Right hindlimb (tissue), 1 donor: ENCODE data around the gene DAB2IP.
A peak's percentile ranks its signal among the peaks of the same experiment; 100 is the strongest.
"Not testable (repeated sequence)": the region's sequence is repeated elsewhere in the genome, so short reads cannot be mapped to it uniquely, and the experiment has no call there.

ENCODE experiments used
- DNase-seq: peaks from one replicate; pipeline ENCODE4 v3.0.0-alpha.2; 2018

Gene DAB2IP

DNA sequence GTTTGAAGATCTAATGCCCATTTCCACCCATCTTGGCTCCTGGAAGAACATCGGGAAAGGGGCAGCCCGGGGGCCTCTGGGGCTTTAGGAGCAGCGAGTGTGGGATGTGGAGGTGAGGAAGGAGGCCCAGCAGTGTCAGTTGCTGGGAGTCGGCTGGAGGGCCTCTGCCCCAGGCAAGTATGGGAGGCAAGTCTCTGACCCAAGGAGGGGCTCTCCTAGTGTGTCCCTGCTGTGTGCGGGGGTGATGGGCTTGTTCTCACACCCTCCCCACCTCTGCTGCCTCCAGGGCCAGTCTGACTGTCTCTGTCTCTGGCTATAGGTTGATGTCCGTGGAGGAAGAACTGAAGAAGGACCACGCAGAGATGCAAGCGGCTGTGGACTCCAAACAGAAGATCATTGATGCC lies 129.7 kb downstream of the DAB2IP start:
- DNase-seq = no peak

DNA sequence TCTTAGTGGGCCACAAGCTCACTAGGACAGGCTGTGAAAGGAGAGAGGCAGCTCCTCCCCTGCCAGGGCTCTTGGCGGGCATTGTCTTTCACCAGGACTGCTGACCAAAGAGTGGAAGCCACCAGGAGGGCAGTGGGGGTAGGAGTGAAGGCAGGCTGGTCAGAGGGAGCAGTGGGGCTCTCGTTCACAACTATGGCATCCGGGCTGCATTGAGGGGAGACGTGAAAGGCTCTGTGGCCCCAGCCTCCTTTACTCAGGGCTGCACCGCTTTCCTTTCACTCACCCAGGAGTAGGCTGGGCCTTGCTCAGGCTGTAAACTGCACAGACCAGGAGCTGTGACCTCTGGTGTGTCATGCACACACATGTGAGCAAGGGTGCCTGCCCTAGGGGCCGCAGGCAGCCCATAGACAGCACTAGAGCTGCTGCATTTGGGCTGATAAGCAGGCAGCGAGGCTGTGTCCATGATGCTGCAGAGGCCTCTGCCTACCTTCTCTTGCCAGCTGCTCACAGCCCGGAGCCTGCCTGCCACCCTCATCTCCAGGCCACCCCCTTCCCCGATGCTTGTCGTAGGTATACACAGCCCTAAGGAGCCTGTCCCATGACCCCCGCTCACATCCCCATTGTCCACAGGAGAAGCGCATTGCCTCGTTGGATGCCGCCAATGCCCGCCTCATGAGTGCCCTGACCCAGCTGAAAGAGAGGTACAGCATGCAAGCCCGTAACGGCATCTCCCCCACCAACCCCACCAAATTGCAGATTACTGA lies 130.4 kb downstream of the DAB2IP start:
- DNase-seq = peak; percentile 13

DNA sequence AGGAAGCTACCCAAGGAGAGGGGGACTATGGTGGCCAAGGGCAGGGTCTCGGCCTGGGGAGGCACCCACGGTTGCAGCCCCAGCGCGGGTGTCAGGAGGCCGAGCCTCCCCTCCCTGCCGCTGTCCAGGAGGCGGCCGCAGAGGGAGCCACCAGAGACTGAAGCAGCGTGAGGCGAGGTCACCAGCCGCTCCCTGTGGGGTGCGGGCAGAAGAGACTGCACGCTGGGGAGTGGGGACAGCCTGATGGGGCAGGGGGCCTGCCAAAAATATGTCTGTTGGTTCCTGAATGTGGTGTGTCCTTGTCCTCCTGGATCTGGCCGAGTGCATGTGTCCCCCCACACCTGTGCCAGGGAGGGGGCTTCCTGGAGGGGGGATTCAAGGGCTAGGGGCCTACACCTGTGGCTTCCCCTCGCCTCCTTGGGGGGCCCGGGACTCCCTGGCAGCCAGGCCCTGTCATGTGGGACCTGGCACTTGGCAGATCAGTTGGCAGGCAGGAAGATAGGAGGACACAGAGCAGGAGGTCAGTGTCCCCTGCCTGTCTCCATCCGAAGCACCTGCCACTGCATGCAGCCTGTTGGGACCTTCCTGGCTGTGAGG lies 131.2 kb downstream of the DAB2IP start:
- DNase-seq = peak; percentile 13

DNA sequence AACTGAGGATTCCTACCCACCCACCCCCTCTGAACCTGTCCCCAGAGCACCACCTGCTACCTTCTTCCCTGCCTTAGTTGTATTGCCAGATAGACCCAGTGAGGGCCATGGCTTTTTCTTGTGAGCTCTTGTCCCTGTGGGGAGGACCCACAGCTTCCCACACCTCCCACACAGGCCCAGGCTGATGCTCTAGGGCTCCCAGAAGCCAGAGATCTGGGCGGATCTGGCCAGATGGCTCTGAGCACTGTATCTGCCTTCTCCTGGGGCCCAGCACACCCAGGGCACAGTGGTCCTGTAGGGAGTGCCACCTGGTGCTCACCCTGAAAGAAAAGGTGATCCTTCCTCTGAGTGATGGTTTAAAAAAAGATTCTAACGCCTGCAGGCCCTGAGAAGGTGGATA lies 131.7 kb downstream of the DAB2IP start:
- no peak for DNase-seq

DNA sequence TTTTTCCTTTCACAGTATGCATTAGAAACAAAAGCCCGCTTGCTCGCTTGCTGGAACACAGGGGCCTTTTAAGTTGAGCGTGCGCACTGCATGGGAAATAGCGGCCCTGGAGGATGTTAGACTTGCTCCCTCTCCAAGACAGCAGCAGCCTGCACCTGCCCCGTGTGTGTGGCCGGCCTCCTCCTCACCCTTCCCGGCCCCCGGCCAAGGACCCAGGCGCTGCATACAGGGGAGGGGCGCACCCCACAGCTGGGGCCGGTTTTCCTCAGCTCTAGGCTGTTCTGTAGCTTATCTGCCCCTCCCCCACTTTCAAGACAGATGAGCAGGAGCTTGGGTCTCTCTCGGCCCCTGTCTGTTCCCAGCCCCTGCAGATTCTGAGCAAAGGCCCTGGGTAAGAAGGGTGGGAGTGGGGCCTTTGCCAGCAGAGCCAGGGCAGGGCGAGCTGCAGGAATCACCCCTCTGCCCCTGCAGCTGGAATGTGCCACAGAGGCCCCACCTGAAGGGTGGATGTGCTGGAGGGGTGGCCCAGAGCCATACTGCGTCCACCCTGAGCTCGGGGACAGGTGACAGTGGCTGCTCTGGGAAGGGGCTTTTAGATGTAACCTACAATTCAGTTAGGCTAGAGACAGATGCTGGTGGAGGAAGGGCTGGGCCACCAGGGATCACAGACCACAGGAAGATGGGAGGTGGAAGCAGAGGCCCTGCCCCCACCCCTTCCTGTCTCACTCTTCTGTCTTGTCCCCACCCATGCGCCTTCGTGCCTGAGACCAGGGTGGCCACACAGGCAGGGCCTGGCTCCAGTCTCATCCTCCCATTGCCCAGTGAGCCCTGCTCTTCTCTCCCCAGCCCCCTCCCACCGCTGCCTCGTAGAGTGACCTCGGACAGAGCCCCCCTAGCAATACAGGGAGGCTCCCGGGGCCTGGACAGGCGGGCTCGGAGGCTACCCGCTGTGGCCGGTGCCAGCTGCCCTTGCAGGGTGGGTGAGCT lies 132.4 kb downstream of the DAB2IP start:
- DNase-seq = peak; percentile 85

DNA sequence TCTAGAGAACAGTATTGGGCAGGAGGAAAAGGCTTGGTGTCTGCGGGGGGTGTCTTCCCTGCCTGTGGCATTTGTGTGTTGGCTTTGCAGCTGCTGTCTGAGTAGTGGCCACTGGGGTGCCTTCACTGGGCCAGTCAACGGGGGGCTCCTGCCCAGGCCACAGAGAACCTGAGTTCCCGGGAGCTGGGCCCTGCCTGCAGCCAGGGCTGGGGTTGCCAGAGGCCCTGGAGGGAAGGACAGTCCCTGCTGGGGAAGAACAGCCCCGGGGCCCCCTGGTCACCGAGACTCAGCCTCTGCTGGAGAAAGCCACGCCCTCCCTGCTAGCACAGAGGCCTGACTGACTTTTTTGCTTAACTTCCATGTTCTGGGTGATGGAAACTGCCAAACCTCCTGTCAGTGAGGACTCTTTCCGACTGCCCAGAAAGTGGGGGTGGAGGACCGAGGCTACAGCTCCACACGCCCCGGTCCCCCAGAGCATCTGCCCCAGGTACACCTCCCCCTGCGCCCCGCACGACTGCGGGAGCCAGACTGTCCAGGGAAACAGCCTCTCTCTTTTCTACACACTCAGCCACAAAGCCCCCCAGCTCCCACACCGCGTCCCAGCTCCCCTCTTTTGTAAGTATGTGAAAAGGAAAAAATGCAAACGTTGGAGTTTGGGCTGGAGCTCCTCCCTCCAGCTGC lies 133.4 kb downstream of the DAB2IP start:
- peak; percentile 44 for DNase-seq

DNA sequence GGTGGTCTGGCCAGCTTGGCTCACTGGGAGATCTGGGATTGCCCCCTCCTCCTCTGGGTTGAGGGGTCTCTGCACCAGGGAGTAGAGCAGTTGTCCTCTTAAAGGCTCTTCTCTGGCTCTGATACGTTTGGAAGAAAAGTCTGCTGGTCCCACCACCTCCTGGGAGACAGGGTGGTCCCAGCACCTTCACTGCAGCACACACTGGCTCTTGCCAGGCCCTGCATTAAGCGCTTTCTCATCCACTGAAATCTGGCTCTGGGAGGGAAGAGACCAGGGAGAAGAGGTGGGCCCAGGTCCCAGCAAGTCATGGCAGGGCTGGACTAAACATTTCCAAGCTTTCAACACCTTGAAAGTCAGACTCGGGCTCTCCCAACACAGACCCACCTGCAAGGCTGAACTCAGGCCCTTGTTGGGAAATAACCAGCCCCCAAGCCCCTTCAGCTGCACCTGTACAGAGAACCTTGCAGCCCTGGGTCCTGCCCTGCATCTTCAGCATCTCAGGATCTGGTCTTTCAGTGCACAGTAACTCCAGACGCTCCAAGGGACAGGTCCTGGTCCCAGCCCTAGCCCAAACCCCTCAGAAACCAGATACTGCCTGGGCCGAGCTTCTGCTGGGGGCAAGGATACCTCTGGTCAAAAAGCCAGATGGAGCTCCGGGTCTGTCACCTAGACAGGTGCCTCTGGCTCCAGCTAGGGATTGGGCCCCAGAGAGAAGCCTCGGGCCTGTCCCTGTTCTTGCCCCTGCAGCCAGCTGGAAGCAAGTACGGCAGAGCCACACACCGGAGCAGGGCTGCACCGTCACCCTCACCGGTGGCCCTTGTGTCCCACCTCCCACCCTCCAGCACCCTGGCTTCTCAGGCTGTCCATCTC lies 134.5 kb downstream of the DAB2IP start:
- peak; percentile 14 for DNase-seq

DNA sequence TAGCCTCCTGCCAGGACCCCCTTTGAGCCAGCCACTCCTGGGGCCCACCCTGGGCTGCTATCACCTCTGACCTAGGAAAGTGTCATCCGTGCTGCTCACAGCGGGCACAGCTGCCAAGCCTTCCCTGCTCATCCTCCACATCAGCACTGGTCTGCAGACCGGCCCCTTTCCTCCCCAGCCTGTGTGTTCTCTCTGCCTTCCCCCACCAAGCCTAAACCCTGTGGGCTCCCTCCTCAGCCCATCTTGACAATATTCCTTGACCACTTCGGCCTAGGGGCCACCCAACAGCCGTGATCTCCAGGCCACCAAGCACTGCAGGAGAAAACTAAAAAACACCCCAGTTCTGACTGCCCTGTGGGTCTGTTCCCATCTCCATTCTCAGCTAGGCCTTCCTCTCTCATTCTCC lies 135.1 kb downstream of the DAB2IP start:
- DNase-seq = no peak

DNA sequence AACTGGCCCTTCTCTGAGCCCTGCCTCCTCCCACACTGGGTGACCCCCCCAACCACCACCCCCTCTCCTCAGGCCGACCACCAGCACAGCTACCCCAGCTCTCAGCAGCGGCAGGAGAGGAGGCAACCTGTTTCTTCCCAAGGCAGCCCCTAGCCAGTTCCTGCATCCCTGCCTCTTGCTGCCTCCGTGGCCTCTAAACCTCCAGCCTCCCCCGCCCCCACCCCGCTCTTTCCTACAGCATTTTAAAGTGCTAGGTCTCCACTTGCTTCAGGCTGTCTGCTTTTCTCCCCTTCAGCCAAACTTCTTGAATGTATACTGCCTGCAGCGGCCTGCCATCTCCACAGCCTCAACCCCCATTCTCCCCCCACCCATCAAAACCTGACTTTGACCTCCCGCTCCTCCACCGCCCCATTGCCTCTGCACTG lies 135.6 kb downstream of the DAB2IP start:
- DNase-seq = no peak

DNA sequence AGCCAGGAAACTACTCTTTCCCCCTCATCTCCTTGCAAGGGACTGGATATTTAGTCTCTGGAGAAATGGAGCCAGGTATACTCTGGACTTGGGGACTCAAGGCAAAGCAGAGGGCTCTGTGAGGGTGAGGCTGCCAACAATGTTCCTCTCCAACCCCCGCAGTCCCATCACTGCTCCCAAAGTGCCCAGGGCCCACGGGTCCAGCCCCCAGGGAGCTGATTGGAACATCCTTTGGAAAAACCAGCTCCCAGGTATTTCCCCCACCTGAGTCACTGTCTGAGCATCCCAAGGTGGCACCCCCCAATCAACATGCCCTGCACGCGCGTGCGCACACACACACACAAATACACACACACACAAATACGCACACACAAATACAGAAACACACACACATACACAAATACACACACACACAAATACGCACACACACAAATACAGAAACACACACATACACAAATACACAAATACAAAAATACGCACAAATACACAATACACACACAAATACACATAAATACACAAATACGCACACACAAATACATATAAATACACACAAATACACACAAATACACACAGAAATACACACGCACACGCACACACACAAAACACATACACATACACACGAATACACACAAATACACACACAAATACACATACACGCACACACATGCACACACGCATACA lies 137.4 kb downstream of the DAB2IP start:
- peak; percentile 14 for DNase-seq

DNA sequence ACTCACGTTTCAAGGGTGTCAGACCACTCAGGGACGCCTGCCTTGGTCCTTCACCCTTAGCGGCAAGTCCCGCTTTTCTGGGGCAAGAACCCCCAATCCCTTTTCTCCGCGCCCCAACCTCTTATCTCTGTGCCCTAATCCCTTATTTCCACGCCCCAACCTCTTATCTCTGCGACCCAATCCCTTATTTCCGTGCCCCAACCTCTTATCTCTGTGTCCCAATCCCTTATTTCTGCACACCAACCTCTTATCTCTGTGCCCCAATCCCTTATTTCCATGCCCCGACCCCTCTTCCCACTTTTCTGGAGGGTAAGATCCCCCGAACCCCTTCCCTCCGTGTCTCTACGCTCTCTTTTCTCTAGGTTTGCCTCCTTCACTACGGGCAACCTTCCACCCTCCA lies 139.4 kb downstream of the DAB2IP start:
- DNase-seq = no peak

DNA sequence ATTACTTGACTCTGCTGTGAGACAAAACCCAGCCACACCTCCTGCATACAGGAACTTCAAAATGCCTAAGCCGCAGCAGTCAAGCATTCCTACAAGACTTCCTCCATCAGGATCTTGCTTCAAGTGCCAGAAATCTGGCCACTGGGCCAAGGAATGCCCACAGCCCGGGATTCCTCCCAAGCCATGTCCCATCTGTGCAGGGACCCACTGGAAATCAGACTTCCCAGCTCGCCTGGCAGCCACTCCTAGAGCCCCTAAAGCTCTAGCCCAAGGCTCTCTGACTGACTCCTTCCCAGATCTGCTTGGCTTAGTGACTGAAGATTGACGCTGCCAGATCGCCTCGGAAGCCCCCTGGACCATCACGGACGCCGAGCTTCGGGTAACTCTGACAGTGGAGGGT lies 141.0 kb downstream of the DAB2IP start:
- DNase-seq = not testable (repeated sequence)

DNA sequence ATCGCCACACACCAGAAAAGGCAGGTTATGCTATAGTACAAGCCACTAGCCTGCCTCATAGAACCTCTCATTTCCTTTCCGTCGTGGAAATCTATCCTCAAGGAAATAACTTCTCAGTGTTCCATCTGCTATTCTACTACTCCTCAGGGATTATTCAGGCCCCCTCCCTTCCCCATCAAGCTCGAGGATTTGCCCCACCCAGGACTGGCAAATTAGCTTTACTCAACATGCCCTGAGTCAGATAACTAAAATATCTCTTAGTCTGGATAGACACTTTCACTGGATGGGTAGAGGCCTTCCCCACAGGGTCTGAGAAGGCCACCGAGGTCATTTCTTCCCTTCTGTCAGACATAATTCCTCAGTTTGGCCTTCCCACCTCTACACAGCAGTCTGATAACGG lies 142.9 kb downstream of the DAB2IP start:
- DNase-seq = not testable (repeated sequence)

DNA sequence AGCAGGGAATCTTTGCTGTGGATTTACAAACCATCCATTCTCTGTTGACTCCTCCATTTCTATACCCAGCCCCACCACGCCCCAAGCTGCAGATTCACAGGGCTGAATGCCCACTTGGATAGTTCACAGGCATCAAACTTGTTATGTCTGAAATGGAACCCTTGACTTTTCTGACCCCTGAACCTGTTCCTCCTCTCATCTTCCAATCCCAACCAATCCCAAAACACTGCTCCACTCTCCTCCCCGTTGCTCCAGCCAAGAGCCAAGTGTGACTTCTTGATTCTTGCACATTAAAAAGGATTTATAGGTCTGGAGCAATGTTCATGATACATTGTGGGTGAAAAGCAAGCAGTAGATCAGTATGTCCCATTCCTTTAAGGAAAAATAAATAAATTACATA lies 145.6 kb downstream of the DAB2IP start:
- no peak for DNase-seq

DNA sequence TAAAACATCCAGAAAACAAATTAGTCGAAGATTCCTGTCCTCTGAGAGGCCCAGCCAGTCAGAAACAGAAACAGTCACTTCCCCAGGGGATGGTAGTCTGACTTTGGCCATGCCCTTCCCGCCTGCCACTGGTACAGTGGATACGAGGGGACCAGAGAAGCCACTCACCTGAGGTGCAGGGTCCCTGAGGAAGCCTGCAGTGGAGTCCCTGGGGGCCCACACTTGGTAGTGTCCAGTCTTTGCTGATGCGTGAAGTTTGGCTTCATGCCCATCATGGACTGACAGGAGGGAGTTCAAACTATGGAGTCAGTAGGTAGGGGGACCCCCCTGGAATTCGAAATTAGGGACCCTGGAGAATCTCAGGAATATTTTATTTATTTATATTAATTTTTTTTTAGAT lies 147.5 kb downstream of the DAB2IP start:
- DNase-seq = no peak

DNA sequence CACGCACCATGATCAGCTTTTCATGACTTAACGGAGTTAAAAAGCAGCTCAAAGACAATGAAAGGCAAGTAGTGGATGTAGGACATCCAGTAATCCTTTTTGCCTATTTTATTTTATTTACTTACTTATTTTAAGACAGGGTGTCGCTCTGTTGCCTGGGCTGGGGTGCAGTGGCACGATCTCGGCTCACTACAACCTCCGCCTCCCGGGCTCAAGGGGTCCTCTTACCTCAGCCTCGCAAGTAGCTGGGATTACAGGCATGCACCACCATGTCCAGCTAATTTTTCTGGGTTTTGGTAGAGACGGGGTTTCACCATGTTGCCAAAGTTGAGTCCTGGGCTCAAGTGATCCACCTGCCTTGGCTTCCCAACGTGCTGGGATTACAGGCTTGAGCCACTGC lies 148.9 kb downstream of the DAB2IP start:
- no peak for DNase-seq

DNA sequence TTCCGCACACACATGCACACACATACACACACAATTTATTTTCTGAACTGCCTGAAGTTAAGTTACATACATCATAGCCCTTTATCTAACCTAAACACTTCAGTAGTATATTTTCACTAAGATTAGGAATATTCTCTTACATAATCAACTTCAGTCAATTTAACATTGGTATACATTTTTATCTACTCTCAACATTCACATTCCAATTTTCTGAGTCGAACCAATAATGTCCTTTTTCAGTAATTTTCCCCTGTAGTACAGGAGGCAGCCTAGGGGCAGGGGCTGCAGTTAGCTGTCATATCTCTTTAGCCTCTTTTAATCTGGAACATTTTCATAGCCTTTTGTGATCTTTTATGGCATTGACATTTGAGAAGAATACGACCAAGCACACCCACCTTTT lies 150.1 kb downstream of the DAB2IP start:
- no peak for DNase-seq

DNA sequence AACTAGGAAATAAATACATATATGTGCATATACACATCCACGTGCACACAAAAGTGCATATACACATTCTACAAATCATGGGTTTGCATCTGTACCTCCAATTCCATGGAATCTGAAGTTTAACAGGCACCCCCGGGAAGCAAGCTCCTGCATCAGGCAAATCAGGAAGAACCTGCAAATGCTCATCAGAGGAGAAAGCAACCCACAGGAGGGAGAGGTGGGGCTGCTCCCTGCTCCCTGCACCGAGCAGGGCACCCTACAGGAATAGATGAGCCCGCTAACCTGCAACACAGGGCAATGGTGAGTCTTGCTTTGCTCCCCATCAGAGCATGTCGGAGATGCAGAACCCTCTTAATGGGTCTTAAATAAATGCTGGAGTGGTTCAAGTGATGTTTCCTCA lies 151.3 kb downstream of the DAB2IP start:
- no peak for DNase-seq

DNA sequence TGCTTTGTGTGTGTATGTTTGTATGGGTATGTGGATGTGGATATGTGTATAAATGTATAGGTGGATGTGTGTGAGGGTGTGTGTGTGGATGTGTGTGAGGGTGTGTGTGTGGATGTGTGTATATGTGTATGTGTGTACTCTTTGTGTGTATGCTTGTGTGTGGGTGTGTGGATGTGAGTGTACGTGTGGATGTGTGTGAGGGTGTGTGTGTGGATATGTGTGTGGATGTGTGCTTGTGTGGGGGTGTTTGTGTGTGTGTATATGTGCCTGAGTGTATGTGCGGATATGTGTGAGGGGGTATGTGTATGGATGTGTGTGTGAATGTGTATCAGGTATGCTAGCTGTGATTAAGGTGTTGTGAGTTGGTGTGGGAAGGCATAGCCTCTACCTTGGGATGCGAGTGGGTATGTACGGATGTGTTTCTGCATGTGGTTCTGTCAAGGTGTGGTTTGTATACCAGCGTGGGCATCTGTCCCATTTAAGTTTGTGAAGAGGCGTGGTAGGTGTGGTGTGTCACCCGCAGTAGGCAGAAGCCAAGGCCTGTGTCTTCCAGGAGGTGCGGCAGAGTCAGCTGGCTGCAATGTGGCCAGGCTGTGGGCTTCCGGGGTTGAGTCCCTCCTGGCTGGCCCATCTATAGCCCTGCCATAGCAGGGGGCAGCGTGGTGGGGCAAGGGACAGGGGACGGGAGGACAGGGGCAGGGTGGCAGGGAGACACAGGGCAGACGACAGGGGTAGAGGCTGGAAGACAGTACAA lies 155.8 kb downstream of the DAB2IP start:
- DNase-seq = no peak

DNA sequence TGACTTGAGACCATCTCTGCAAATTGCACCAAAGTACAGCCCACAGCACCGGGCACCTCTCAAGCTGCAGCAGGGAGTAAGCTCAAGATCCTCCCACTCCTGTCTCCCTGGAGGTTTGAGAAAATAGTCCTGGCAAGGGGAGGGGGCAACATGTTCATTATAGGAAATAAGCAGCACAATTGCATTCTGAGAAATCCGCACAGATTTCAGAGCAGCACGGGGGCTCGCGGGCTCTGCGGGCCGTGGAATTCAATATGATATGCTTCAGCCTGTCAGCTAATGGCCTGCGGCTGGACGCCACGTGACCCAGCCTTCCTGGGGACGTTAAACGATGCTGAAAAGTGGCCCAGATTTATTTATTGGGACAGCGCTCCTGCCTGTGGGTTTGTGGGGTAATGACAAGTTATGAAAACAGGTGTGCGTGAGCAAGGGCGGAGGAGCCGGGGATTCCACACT lies 156.4 kb downstream of the DAB2IP start:
- no peak for DNase-seq
